ENCODE results near the gene FBLN5. TPM values are rescaled to one million over a fixed set of nuclear protein-coding genes. Genes with fewer than 3 reads are reported as not detected.

FBLN5 gene
- polyA plus RNA-seq, 1 experiment = 116 TPM

DNA sequence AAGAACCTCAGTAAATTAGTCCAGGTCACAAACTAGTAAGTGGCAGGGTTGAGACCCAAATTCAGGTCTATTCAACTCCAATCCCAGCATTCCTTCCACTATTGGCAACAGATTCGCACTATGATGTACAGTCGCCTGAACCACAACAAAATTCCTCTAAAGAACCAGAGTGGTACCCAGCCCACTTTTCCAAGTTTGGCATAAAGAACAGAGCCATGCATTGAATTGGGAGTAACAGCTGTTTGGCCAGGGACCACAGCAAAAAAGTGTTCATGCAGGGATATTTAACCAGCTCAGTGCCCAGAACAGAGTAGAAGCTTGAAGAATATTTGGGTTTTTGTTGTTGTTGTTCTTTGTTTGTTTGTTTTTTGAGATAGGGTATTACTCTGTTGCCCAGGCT is 89.9 kb downstream of the FBLN5 start:
- peaks cover 5% of the 10 kb centered on the region for H3K27me3 ChIP-seq (ENCODE audit: control insufficient read depth, insufficient read depth, low read length)
- no peak for DNase-seq (ENCODE audit: low read depth, low spot score)
- TF ChIP-seq CTCF (IDR thresholded peaks at IDR 0.05; ENCODE audit: low read depth, low read length) = no peak
- CTCF ChIA-PET = no interaction called here
- POLR2A ChIA-PET = no interaction called here
- no peaks in the 10 kb centered on the region for H3K9me3 ChIP-seq (ENCODE audit: control insufficient read depth, insufficient read depth, low read length)
- no peak overlapping the region for H3K27ac ChIP-seq (ENCODE audit: low read depth, low read length)
- no peak overlapping the region for H3K4me3 ChIP-seq (ENCODE audit: low read depth, low read length)

- H3K9me3 ChIP-seq (ENCODE audit: control insufficient read depth, insufficient read depth, low read length) = no peaks in the 10 kb centered on the region
- H3K27ac ChIP-seq (ENCODE audit: low read depth, low read length) = no peak overlapping the region
- ChIA-PET CTCF (no interaction called here), POLR2A (no interaction called here)
- H3K4me3 ChIP-seq (ENCODE audit: low read depth, low read length) = no peak overlapping the region
- TF ChIP-seq CTCF (IDR thresholded peaks at IDR 0.05; ENCODE audit: low read depth, low read length) = no peak
- no peak for DNase-seq (ENCODE audit: low read depth, low spot score)
- H3K27me3 ChIP-seq (ENCODE audit: control insufficient read depth, insufficient read depth, low read length) = peaks cover 2% of the 10 kb centered on the region
These were observed 93.1 kb downstream of the FBLN5 start for GRCh38 chr14:91854327-91854934.

GRCh38 chr14:91851563-91851962 is 95.9 kb downstream of the FBLN5 start:
- no peaks in the 10 kb centered on the region for H3K9me3 ChIP-seq (ENCODE audit: control insufficient read depth, insufficient read depth, low read length)
- CTCF ChIA-PET = no interaction called here
- H3K4me3 ChIP-seq (ENCODE audit: low read depth, low read length) = no peak overlapping the region
- POLR2A ChIA-PET = no interaction called here
- TF ChIP-seq CTCF (IDR thresholded peaks at IDR 0.05; ENCODE audit: low read depth, low read length) = no peak
- H3K27ac ChIP-seq (ENCODE audit: low read depth, low read length) = no peak overlapping the region
- peaks cover 4% of the 10 kb centered on the region for H3K27me3 ChIP-seq (ENCODE audit: control insufficient read depth, insufficient read depth, low read length)
- no peak for DNase-seq (ENCODE audit: low read depth, low spot score)

DNA sequence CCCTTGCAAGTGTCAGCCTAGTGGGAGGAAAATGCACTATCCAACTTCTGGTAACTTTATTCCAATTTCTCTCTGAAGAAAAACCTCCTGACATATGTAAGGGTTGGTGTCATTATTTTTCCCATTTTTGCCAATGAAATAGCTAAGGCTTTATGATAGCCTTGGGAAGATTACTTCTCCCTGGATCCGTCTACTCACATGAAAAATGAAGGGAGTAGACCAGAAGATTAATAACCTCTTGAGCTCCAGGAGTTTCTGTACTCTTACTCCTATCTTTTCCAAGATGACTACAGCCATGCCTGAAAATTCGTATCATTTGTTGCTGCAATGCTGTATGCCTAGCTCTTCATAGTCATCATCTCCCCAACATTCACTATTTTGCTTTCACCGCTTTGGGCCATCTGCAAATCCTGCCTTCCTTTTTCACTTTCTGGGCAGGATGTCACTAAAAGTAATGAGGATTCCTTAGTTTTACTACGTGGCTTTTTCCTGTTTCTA is 98.9 kb downstream of the FBLN5 start:
- Histone ChIP-seq H3K27me3 (ENCODE audit: control insufficient read depth, insufficient read depth, low read length) (peaks cover 2% of the 10 kb centered on the region), H3K9me3 (ENCODE audit: control insufficient read depth, insufficient read depth, low read length) (no peaks in the 10 kb centered on the region), H3K4me3 (ENCODE audit: low read depth, low read length) (no peak overlapping the region), H3K27ac (ENCODE audit: low read depth, low read length) (no peak overlapping the region)
- DNase-seq (ENCODE audit: low read depth, low spot score) = no peak
- ChIA-PET CTCF (no interaction called here), POLR2A (no interaction called here)
- no peak for TF ChIP-seq CTCF (IDR thresholded peaks at IDR 0.05; ENCODE audit: low read depth, low read length)

DNA sequence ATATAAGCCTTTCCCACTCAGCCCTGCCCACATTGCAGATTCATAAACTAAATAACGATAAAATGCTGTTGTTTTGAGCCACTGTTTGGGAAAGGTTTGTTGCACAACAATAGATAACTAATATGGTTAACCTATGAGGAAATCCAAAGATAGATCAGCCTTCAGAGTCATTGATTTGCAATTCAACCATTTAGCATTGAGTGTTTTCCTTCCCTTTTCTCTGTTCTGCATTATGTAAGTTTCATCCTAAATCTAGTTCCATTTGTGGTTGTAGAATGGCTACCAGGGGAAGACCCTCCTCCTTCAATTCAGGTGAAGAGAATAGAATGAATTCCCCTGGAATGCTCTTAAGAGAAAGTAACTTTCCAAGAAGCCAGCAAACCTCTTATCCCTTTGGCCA is 99.8 kb downstream of the FBLN5 start:
- Histone ChIP-seq H3K4me3 (ENCODE audit: low read depth, low read length) (no peak overlapping the region), H3K27me3 (ENCODE audit: control insufficient read depth, insufficient read depth, low read length) (peaks cover 2% of the 10 kb centered on the region), H3K27ac (ENCODE audit: low read depth, low read length) (no peak overlapping the region), H3K9me3 (ENCODE audit: control insufficient read depth, insufficient read depth, low read length) (no peaks in the 10 kb centered on the region)
- ChIA-PET POLR2A (no interaction called here), CTCF (no interaction called here)
- DNase-seq (ENCODE audit: low read depth, low spot score) = no peak
- TF ChIP-seq CTCF (IDR thresholded peaks at IDR 0.05; ENCODE audit: low read depth, low read length) = no peak

All from AG04450 (cell line).